Breast epithelium (tissue), 3 donors: Measurements from ENCODE around the gene TENT4A.

Experiments
- CTCF ChIP-seq, 3 donors: fragments of 450-650 bp; IDR thresholded peaks; one replicate each; pipeline ENCODE4 v1.5.1; 2016 to 2017; ENCODE audit warnings: antibody characterized with exemption in 3 of 3, mild to moderate bottlenecking in 3 of 3, moderate library complexity in 3 of 3
- POLR2A ChIP-seq: fragments of 450-650 bp; IDR thresholded peaks from one replicate; pipeline ENCODE4 v1.6.1; 2016; ENCODE audit warnings: antibody characterized with exemption, mild to moderate bottlenecking, moderate library complexity
- POLR2AphosphoS5 ChIP-seq, 3 donors: sonication (generic); formaldehyde crosslinking; IDR thresholded peaks; one replicate each; pipeline ENCODE4 v1.6.1; 2017; ENCODE audit warnings: antibody characterized with exemption in 3 of 3

DNA sequence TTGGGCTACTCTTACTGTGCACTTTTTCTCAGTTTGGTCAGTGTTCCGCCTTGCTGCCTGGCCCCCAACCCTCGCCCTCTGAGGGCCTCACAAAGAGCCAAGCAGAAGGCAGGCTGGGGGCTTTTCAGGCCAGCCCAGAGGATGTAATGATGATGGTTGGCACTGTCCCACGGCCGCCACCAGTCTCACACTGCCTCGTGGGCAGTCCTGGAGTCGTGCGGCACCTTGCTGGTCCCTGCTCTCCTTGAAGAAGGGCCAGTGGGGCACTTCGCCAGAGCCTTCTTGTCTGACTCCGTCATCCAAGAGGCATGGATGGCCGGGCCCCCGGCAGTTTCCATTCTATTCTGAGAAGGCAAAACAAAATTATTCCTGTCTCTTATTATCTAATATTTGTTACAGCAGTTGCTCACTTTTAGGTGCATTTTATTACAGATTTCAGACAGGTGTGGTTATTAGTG lies 21.0 kb downstream of the TENT4A start:
- TF ChIP-seq POLR2A = no peak
- no peak for TF ChIP-seq CTCF (IDR thresholded peaks at IDR 0.05)
- no peak for TF ChIP-seq POLR2AphosphoS5 (IDR thresholded peaks at IDR 0.05)
